Mesendoderm (in vitro differentiated cells): ENCODE results near the gene ANKS4B.

Experiments used
- DNase-seq: peaks from one replicate; pipeline ENCODE4 v3.0.0; 2013
- H2AK5ac ChIP-seq: 2 replicates; pipeline ENCODE4 v1.6.1; 2013; ENCODE audit warnings: low read length, inconsistent platforms
- H2BK120ac ChIP-seq: 2 replicates; pipeline ENCODE4 v1.6.1; 2013; ENCODE audit warnings: low read depth, mild to moderate bottlenecking, low read length, moderate library complexity, mixed read lengths
- H2BK15ac ChIP-seq: replicated peaks from 2 replicates; pipeline ENCODE4 v1.6.1; 2013; ENCODE audit warnings: low read depth, mild to moderate bottlenecking, moderate library complexity
- H2BK5ac ChIP-seq: 2 replicates; pipeline ENCODE4 v1.6.1; 2013; ENCODE audit warnings: low read length, inconsistent platforms
- H3K18ac ChIP-seq: 2 replicates; pipeline ENCODE4 v1.6.1; 2013; ENCODE audit warnings: mild to moderate bottlenecking, low read length, mixed read lengths
- H3K23ac ChIP-seq: one replicate; pipeline ENCODE4 v1.6.1; 2013; ENCODE audit warnings: low read length
- H3K27ac ChIP-seq: 2 replicates; pipeline ENCODE4 v1.5.1; 2013; ENCODE audit warnings: low read depth, mild to moderate bottlenecking, inconsistent platforms, low read length, moderate library complexity
- H3K27me3 ChIP-seq: 2 replicates; pipeline ENCODE4 v1.6.1; 2013; ENCODE audit warnings: low read length, control low read depth, mild to moderate bottlenecking, inconsistent platforms; ENCODE audit not compliant: insufficient read depth, poor library complexity
- H3K36me3 ChIP-seq: 2 replicates; pipeline ENCODE4 v1.6.1; 2013; ENCODE audit warnings: low read length, inconsistent platforms; ENCODE audit not compliant: control insufficient read depth, insufficient read depth
- H3K4ac ChIP-seq: one replicate; pipeline ENCODE4 v1.6.1; 2013; ENCODE audit warnings: low read depth, mild to moderate bottlenecking, low read length, moderate library complexity
- H3K4me1 ChIP-seq: 2 replicates; pipeline ENCODE4 v1.6.1; 2013; ENCODE audit warnings: low read depth, low read length, inconsistent platforms; ENCODE audit not compliant: control insufficient read depth
- H3K4me2 ChIP-seq: 2 replicates; pipeline ENCODE4 v1.6.1; 2013; ENCODE audit warnings: low read length
- H3K4me3 ChIP-seq: 2 replicates; pipeline ENCODE4 v1.5.1; 2013; ENCODE audit warnings: mild to moderate bottlenecking, low read length
- H3K56ac ChIP-seq: one replicate; pipeline ENCODE4 v1.6.1; 2013; ENCODE audit warnings: low read length
- H3K79me1 ChIP-seq: 2 replicates; pipeline ENCODE4 v1.6.1; 2013; ENCODE audit warnings: low read length, inconsistent platforms
- H3K79me2 ChIP-seq: 2 replicates; pipeline ENCODE4 v1.6.1; 2013; ENCODE audit warnings: mild to moderate bottlenecking, low read length; ENCODE audit not compliant: control insufficient read depth, insufficient read depth
- H3K9ac ChIP-seq: 2 replicates; pipeline ENCODE4 v1.6.1; 2013; ENCODE audit warnings: low read length, inconsistent platforms
- H4K5ac ChIP-seq: one replicate; pipeline ENCODE4 v1.6.1; 2013; ENCODE audit warnings: low read length
- H4K8ac ChIP-seq: one replicate; pipeline ENCODE4 v1.6.1; 2013; ENCODE audit warnings: low read depth, mild to moderate bottlenecking, control low read depth, low read length, moderate library complexity
- WGBS: extraction: QIAGEN DNeasy Blood & Tissue Kit; methylation state at CpG from one replicate; pipeline ENCODE4 v1.1.7; 2013; ENCODE audit warnings: low lambda C conversion rate, missing lambda C conversion rate; ENCODE audit not compliant: insufficient coverage; ENCODE audit errors: extremely low coverage; 5-methylcytosine and 5-hydroxymethylcytosine counted together

Gene ANKS4B

DNA sequence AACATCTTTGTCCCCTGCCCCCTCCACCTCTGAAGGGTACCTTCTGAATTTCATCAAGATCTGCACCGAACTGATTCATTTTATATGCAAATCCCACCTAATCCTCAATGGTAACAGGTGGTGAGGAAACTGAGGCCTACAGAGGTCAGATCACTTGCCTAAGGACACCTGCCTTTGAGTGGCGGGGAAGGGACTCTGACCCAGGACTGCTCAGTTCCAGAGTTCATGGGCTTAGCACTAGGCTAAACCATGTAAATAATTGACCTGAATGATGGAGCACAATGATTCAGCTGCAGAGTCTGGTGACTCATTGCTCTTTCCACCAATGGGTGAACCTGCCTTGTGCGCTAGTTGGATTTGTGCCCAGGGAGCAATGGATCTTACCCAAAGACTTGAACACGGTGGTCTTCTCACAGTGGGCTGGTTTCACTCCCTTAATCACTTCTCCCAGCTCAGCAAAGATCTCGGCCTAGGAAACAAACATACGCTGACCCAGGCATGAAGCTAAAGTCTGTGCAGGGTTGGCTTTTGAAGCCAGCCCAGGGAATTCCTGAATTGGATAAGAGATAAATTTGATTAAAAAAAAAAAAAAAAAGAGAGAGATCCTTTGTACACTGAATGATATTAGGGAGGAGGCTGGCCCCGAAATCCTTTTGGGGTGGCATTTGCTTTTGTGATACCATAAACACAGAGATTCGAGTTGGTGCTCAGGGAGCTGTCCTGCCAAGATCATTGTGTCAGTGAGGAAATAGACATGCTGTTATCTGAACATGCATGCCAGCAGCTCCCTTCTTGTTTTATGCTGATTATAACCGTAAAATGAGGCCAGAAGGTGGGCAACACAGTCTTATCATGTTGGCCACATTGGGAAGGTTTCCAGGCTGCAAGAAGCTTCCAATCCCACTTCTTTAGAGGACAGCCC is 27.6 kb downstream of the ANKS4B start:
- Histone ChIP-seq H3K56ac (no peak overlapping the region), H3K4ac (no peak overlapping the region), H2BK5ac (no peak overlapping the region), H3K27me3 (no peaks in the 10 kb centered on the region), H3K36me3 (no peaks in the 10 kb centered on the region), H3K79me1 (no peaks in the 10 kb centered on the region), H2AK5ac (no peak overlapping the region), H3K9ac (no peak overlapping the region), H3K4me3 (no peak overlapping the region), H3K27ac (no peak overlapping the region), H4K8ac (no peak overlapping the region), H3K79me2 (no peaks in the 10 kb centered on the region), H3K18ac (no peak overlapping the region), H2BK120ac (no peak overlapping the region), H4K5ac (no peak overlapping the region), H3K23ac (no peak overlapping the region), H3K4me2 (no peak overlapping the region), H3K4me1 (peaks cover 2% of the 10 kb centered on the region), H2BK15ac (no peak overlapping the region)
- no CpG with 5 or more reads among the region's 9 CpGs for WGBS
- DNase-seq = no peak

DNA sequence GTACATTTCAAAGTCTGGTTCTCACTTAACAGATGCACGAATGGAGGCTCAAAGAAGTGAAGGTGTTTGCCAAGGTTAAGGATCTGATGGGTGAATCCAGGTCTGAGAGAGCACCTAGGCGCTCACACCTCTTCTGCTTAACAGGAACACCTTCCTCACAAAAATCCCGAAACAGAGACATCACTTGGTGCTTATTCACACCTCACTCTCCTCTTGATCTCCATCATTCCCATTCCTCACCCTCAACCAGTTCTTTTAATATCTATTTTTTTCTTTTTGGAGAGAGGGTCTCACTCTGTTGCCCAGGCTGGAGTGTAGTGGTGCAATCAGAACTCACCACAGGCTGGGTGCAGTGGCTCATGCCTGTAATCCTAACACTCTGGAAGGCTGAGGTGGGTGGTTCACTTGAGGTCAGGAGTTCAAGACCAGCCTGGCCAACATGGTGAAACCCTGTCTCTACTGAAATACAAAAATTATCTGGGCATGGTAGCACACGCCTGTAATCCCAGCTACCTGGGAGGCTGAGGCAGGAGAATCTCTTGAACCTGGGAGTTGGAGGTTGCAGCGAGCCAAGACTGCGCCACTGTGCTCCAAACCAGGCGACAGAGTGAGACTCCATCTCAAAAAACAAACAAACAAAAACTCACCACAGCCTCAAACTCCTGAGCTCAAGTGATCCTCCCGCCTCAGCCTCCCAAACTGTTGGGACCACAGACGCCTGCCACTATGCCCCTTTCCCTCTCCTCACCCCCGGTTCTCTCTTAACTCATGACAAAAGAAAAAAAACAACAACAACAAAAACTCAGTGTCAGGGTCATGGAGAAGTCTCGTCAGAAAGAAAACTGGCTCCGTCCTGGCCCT is 29.5 kb downstream of the ANKS4B start:
- Histone ChIP-seq H3K79me1 (no peaks in the 10 kb centered on the region), H4K5ac (no peak overlapping the region), H3K4me2 (no peak overlapping the region), H3K23ac (no peak overlapping the region), H3K4me1 (peaks cover 2% of the 10 kb centered on the region), H3K9ac (no peak overlapping the region), H3K27me3 (no peaks in the 10 kb centered on the region), H3K36me3 (no peaks in the 10 kb centered on the region), H3K4me3 (no peak overlapping the region), H3K4ac (no peak overlapping the region), H3K27ac (no peak overlapping the region), H2AK5ac (no peak overlapping the region), H4K8ac (no peak overlapping the region), H2BK5ac (no peak overlapping the region), H2BK15ac (no peak overlapping the region), H3K79me2 (no peaks in the 10 kb centered on the region), H3K18ac (no peak overlapping the region), H3K56ac (peak overlapping the region; percentile 58), H2BK120ac (no peak overlapping the region)
- WGBS = no CpG with 5 or more reads among the region's 12 CpGs
- DNase-seq = no peak

DNA sequence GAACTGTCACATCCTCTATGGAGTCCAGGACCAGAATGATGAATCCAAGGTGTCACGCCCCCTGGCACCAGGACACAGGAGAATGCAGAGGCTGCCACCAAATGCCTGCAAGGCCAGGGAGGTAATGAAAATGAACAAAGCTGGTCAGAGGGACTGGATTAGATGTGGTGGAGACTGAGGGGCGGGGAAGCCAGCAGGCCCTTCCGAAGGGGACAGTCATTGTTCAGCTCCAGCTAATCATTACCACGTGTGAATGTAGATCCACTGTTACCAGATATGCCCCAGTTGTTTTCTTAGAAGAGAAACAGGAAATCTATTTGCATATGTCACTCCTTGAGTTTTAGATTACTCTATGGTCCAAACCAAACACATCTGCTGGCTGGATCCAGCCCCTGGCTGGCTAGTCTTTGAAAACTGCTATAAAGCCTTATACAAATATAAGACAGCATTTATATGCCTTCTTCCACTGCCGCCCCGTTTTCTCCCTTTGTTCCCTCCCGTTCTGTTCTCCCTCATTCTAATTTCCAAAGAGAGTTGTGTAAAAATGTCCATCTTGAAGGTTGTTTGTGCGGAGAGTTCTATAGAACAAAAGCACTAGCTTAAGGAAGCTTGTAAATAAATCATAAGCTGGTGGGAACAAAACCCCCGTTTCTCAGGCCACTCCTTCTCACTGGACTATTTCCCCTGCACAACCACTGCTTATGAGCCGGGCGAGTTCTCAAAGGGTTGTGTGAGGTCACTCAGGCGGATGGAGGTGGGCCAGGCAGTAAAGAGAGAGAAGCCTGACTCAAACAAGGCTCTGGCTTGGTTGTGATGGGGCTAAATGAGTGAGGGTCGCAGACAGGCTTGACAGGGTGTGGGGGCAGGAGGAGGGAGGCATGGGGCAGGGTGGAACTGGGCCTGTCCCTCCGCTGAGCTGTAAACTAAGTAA is 30.4 kb downstream of the ANKS4B start:
- Histone ChIP-seq H3K4me2 (no peak overlapping the region), H3K4ac (no peak overlapping the region), H4K5ac (no peak overlapping the region), H4K8ac (no peak overlapping the region), H3K79me2 (no peaks in the 10 kb centered on the region), H3K36me3 (no peaks in the 10 kb centered on the region), H3K9ac (no peak overlapping the region), H2BK120ac (no peak overlapping the region), H3K4me3 (no peak overlapping the region), H3K4me1 (peaks cover 2% of the 10 kb centered on the region), H2BK5ac (no peak overlapping the region), H2BK15ac (no peak overlapping the region), H3K27me3 (no peaks in the 10 kb centered on the region), H3K18ac (no peak overlapping the region), H3K27ac (no peak overlapping the region), H2AK5ac (no peak overlapping the region), H3K79me1 (no peaks in the 10 kb centered on the region), H3K23ac (no peak overlapping the region), H3K56ac (peak overlapping the region; percentile 58)
- DNase-seq = peak; percentile 76
- WGBS = no CpG with 5 or more reads among the region's 14 CpGs

DNA sequence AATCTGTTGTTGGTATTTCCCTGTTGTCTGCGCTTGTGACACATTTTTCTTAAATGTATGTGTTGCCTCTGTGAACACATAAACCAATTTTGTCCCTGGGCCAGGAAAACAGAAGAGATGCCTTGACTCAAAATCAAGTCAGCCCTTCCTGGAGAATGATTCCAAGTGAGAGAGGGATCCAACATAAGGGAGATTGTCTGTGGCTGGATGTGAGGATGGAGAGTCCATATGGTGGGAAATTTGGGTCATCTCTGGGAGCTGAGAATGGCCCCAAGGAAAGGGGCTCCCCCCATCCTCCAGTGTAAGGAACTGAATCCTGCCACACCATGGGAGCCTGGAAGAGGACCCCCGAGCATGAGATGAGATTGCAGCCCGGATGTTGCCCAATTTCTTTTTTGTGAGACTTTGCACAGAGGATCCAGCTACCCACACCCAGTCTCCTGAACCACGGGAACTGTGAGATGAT is 31.1 kb downstream of the ANKS4B start:
- H3K27ac ChIP-seq = no peak overlapping the region
- H3K4ac ChIP-seq = no peak overlapping the region
- H3K18ac ChIP-seq = no peak overlapping the region
- no CpG with 5 or more reads among the region's 4 CpGs for WGBS
- peaks cover 2% of the 10 kb centered on the region for H3K4me1 ChIP-seq
- no peak overlapping the region for H2AK5ac ChIP-seq
- H2BK15ac ChIP-seq = no peak overlapping the region
- no peaks in the 10 kb centered on the region for H3K27me3 ChIP-seq
- no peaks in the 10 kb centered on the region for H3K36me3 ChIP-seq
- no peak overlapping the region for H4K8ac ChIP-seq
- no peaks in the 10 kb centered on the region for H3K79me2 ChIP-seq
- H3K9ac ChIP-seq = no peak overlapping the region
- no peak overlapping the region for H4K5ac ChIP-seq
- no peak overlapping the region for H3K4me2 ChIP-seq
- H3K79me1 ChIP-seq = no peaks in the 10 kb centered on the region
- H3K56ac ChIP-seq = no peak overlapping the region
- H2BK5ac ChIP-seq = no peak overlapping the region
- no peak overlapping the region for H3K4me3 ChIP-seq
- DNase-seq = no peak
- no peak overlapping the region for H2BK120ac ChIP-seq
- no peak overlapping the region for H3K23ac ChIP-seq

DNA sequence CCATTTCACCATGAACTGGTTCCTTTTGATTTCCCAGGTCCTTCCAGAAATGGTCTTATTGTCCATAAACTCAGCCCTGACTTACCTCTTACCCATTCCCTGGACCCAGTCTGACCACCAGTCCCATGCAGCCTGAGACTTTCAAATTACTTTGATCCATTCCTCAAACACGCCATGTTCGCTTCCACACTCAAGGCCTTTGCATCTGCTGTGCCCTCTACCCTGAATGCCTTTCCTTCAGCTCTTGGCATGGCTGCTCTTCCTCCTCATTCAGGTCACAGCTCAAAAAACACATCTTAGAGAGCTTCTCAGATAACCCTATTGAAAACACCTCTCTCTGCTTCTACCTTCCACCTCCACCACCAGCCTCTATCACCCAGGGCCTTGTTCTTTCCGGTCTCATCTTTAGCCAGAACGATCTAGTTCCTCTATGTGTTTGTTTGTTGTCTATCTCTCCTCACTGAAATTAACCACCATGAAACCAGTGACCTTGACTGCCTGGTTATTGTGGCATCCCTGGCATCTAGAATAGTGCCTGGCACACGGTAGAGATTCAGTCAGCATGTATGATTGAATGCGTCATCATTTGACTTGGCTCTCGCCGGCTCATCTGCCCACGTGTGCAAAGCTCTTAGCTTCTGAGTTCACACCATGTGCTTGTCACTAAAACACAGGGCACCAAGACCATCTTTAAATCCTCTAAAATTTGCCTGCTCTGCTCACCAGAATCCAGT is 31.8 kb downstream of the ANKS4B start:
- no peak overlapping the region for H3K27ac ChIP-seq
- H3K4me1 ChIP-seq = peaks cover 2% of the 10 kb centered on the region
- no peak overlapping the region for H3K4ac ChIP-seq
- no peaks in the 10 kb centered on the region for H3K79me1 ChIP-seq
- no peak overlapping the region for H2AK5ac ChIP-seq
- H3K4me2 ChIP-seq = no peak overlapping the region
- H3K27me3 ChIP-seq = no peaks in the 10 kb centered on the region
- no peak overlapping the region for H3K56ac ChIP-seq
- H3K4me3 ChIP-seq = no peak overlapping the region
- WGBS = no CpG with 5 or more reads among the region's 9 CpGs
- no peaks in the 10 kb centered on the region for H3K79me2 ChIP-seq
- DNase-seq = no peak
- no peak overlapping the region for H3K23ac ChIP-seq
- no peak overlapping the region for H2BK5ac ChIP-seq
- no peak overlapping the region for H4K5ac ChIP-seq
- no peak overlapping the region for H4K8ac ChIP-seq
- H3K36me3 ChIP-seq = no peaks in the 10 kb centered on the region
- H2BK120ac ChIP-seq = no peak overlapping the region
- H3K18ac ChIP-seq = no peak overlapping the region
- no peak overlapping the region for H2BK15ac ChIP-seq
- H3K9ac ChIP-seq = no peak overlapping the region
